DND-41 (cell line): ENCODE data around the gene MCFD2.

Experiments used
- EZH2 ChIP-seq: IDR thresholded peaks from 3 replicates; pipeline ENCODE4 v1.6.1; 2012; ENCODE audit warnings: borderline replicate concordance, low read depth, mild to moderate bottlenecking, moderate library complexity, low read length, inconsistent platforms; ENCODE audit not compliant: severe bottlenecking
- TF ChIP-seq, protein P1 (sequence below): IDR thresholded peaks from 2 replicates; pipeline ENCODE4 v1.5.1; 2012; ENCODE audit warnings: borderline replicate concordance, low read length, moderate library complexity, mild to moderate bottlenecking; ENCODE audit not compliant: poor library complexity, severe bottlenecking; ENCODE audit errors: extremely low read depth

DNA sequence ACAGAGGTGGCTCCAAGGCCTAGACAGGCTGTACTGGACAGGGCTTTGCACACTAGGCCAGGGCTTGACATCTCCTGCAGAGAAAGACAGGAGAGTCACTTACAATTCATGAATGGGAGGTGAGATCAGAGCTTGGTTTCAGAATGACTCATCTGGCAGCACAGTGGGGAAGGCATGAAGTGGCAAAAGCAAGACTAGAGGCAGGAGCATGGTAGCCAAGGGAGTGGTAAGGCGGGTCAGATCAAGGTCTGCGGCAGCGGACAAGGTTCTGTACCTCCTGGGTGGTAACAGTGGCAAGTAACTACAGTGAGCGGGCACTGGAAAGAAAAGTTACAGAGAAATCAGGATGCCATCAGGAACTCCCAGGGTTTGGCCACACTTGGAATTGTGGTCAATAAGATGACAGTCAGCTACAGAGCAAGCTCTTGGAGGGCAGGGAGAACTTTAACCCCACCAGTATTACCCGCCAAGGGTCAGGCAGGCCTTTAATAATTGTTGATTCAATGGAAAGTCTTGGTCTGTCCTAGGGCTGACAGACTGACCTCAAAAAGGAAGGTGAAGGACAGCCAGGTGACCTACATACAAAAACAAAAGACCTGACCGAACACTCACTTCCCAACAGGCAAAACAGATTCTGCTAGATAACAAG is 5.7 kb downstream of the MCFD2 start:
- TF ChIP-seq, protein P1, sequence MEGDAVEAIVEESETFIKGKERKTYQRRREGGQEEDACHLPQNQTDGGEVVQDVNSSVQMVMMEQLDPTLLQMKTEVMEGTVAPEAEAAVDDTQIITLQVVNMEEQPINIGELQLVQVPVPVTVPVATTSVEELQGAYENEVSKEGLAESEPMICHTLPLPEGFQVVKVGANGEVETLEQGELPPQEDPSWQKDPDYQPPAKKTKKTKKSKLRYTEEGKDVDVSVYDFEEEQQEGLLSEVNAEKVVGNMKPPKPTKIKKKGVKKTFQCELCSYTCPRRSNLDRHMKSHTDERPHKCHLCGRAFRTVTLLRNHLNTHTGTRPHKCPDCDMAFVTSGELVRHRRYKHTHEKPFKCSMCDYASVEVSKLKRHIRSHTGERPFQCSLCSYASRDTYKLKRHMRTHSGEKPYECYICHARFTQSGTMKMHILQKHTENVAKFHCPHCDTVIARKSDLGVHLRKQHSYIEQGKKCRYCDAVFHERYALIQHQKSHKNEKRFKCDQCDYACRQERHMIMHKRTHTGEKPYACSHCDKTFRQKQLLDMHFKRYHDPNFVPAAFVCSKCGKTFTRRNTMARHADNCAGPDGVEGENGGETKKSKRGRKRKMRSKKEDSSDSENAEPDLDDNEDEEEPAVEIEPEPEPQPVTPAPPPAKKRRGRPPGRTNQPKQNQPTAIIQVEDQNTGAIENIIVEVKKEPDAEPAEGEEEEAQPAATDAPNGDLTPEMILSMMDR: no peak
- TF ChIP-seq EZH2: no peak
